Anterior cingulate cortex (tissue), 58 donors: ENCODE data around the gene RABAC1.

Experiments used
- DNase-seq, 58 donors: peaks; one replicate each; lab custom pipeline; 2025; lab: John Stamatoyannopoulos, UW

RABAC1 gene

GRCh38 chr19:41932259-41932719 lies 26.8 kb downstream of the RABAC1 start:
- no peak for DNase-seq

- no peak for DNase-seq
Observed at GRCh38 chr19:41930926-41931592, 28.1 kb downstream of the RABAC1 start.

GRCh38 chr19:41930322-41930722 lies 28.8 kb downstream of the RABAC1 start:
- no peak for DNase-seq

- DNase-seq = no peak
Observed at GRCh38 chr19:41929536-41930071, 29.5 kb downstream of the RABAC1 start.

GRCh38 chr19:41928754-41929535 lies 30.2 kb downstream of the RABAC1 start:
- DNase-seq = no peak

- no peak for DNase-seq
Observed at GRCh38 chr19:41928221-41928683, 30.9 kb downstream of the RABAC1 start, which contains the start of gene ERFL. Gene ERFL (minus strand): TSS chr19:41928449. CDS start chr19:41912919, 15,530 bp downstream.

- no peak for DNase-seq
Observed at GRCh38 chr19:41927497-41928192, 31.5 kb downstream of the RABAC1 start.

GRCh38 chr19:41926763-41927496 lies 32.2 kb downstream of the RABAC1 start:
- no peak for DNase-seq

- no peak for DNase-seq
Observed at GRCh38 chr19:41926028-41926762, 32.9 kb downstream of the RABAC1 start.

- DNase-seq = no peak
Observed at GRCh38 chr19:41925208-41926003, 33.7 kb downstream of the RABAC1 start.

GRCh38 chr19:41924151-41925145 lies 34.7 kb downstream of the RABAC1 start:
- DNase-seq = no peak

- no peak for DNase-seq
Observed at GRCh38 chr19:41923045-41923788, 35.9 kb downstream of the RABAC1 start.

GRCh38 chr19:41922585-41922984 lies 36.5 kb downstream of the RABAC1 start:
- DNase-seq = no peak

- no peak for DNase-seq
Observed at GRCh38 chr19:41921577-41922576, 37.2 kb downstream of the RABAC1 start.

- DNase-seq = no peak
Observed at GRCh38 chr19:41920882-41921576, 38.1 kb downstream of the RABAC1 start.
